Hepatocyte (in vitro differentiated cells): ENCODE measurements around the gene TBATA.

Experiments used
- EZH2 ChIP-seq: fragments of 200-600 bp; sonication (generic); IDR thresholded peaks from 2 replicates; pipeline ENCODE4 v1.6.1; 2016; ENCODE audit warnings: antibody characterized with exemption, mild to moderate bottlenecking, borderline replicate concordance
- EZH2phosphoT487 ChIP-seq: fragments of 200-600 bp; sonication (generic); IDR thresholded peaks from one replicate; pipeline ENCODE4 v1.6.1; 2018; ENCODE audit warnings: antibody characterized with exemption, mild to moderate bottlenecking, low read depth, moderate library complexity; ENCODE audit not compliant: unreplicated experiment, severe bottlenecking
- TF ChIP-seq, protein P1 (sequence below): fragments of 200-600 bp; sonication (generic); IDR thresholded peaks from 2 replicates; pipeline ENCODE4 v1.5.1; 2016; ENCODE audit warnings: antibody characterized with exemption, mild to moderate bottlenecking; ENCODE audit not compliant: poor library complexity

DNA sequence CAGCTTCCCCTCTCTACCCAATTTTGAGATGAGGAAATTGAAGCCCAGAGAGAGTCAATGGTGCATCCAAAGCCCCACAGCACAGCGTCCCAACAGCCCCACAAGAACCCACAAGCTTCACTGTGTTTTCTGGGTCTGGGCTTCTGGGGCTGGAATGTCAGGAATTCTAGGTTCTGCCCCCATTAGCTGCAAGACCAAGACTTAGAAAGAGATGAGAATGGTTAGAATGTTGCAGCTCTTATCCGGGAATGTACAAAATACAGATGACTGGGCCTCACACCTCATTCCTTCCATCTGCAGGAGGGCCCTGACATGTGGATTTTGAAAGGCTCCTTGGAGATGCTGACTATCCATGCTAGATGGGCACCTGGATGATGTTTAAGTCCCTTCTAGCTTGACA, 24.5 kb upstream of the TBATA start:
- TF ChIP-seq, protein P1, sequence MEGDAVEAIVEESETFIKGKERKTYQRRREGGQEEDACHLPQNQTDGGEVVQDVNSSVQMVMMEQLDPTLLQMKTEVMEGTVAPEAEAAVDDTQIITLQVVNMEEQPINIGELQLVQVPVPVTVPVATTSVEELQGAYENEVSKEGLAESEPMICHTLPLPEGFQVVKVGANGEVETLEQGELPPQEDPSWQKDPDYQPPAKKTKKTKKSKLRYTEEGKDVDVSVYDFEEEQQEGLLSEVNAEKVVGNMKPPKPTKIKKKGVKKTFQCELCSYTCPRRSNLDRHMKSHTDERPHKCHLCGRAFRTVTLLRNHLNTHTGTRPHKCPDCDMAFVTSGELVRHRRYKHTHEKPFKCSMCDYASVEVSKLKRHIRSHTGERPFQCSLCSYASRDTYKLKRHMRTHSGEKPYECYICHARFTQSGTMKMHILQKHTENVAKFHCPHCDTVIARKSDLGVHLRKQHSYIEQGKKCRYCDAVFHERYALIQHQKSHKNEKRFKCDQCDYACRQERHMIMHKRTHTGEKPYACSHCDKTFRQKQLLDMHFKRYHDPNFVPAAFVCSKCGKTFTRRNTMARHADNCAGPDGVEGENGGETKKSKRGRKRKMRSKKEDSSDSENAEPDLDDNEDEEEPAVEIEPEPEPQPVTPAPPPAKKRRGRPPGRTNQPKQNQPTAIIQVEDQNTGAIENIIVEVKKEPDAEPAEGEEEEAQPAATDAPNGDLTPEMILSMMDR = no peak
- TF ChIP-seq EZH2 (no peak), EZH2phosphoT487 (no peak)
